ENCODE results near the gene ZFPM1.

- no peak for TF ChIP-seq CTCF (IDR thresholded peaks at IDR 0.05)
- no peak for TF ChIP-seq POLR2A (IDR thresholded peaks at IDR 0.05)
Observed at GRCh38 chr16:88548131-88548874, 95.2 kb downstream of the ZFPM1 start.

Data from thyroid gland (tissue), 4 donors.